Panc1 (cell line): Measurements from ENCODE around the gene PLCD3.

ENCODE experiments used
- POLR2AphosphoS5 ChIP-seq: IDR thresholded peaks from 2 replicates; pipeline ENCODE4 v1.6.1; 2012; ENCODE audit warnings: mild to moderate bottlenecking, low read depth, low read length, moderate library complexity
- TF ChIP-seq, protein P1 (sequence below), 2 experiments: IDR thresholded peaks; 2 replicates each; pipeline ENCODE4 v1.6.1; 2011 to 2012; ENCODE audit warnings: low read depth in 2 of 2, control low read depth in 1 of 2, low read length in 1 of 2, mild to moderate bottlenecking in 1 of 2, moderate library complexity in 1 of 2; ENCODE audit not compliant: insufficient read depth in 1 of 2
- TF ChIP-seq, protein P2 (sequence below): fragments of 450-650 bp; IDR thresholded peaks from 2 replicates; pipeline ENCODE4 v1.5.1; 2017; ENCODE audit warnings: mild to moderate bottlenecking

DNA sequence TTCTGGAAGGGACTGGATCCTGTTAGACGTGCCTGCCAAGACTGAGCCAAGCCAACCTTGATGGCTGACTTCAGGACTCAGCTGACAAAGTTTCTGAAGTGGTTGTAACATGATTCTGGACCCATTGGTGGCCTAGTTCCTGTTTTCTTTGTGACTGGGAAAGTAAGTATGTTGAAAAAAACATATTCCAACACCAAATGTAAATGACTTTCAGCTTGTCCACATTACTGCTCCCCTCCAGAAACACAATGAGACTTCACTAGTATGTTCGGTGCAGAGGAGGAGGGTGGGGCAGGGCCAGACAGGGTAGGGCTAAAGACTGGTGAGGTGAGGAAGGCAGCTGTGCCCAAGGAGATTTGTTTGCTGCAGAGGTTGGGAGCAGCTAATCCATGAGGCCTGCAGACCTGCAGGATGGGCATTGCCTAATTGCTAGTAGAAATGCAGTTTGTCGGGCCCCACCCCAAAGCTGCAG lies 44.8 kb downstream of the PLCD3 start:
- TF ChIP-seq, protein P1, sequence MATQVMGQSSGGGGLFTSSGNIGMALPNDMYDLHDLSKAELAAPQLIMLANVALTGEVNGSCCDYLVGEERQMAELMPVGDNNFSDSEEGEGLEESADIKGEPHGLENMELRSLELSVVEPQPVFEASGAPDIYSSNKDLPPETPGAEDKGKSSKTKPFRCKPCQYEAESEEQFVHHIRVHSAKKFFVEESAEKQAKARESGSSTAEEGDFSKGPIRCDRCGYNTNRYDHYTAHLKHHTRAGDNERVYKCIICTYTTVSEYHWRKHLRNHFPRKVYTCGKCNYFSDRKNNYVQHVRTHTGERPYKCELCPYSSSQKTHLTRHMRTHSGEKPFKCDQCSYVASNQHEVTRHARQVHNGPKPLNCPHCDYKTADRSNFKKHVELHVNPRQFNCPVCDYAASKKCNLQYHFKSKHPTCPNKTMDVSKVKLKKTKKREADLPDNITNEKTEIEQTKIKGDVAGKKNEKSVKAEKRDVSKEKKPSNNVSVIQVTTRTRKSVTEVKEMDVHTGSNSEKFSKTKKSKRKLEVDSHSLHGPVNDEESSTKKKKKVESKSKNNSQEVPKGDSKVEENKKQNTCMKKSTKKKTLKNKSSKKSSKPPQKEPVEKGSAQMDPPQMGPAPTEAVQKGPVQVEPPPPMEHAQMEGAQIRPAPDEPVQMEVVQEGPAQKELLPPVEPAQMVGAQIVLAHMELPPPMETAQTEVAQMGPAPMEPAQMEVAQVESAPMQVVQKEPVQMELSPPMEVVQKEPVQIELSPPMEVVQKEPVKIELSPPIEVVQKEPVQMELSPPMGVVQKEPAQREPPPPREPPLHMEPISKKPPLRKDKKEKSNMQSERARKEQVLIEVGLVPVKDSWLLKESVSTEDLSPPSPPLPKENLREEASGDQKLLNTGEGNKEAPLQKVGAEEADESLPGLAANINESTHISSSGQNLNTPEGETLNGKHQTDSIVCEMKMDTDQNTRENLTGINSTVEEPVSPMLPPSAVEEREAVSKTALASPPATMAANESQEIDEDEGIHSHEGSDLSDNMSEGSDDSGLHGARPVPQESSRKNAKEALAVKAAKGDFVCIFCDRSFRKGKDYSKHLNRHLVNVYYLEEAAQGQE (IDR thresholded peaks at IDR 0.05; ENCODE audit: insufficient read depth in 1 of 2, low read depth in 2 of 2, low read length in 1 of 2) = no peak
- TF ChIP-seq, protein P2, sequence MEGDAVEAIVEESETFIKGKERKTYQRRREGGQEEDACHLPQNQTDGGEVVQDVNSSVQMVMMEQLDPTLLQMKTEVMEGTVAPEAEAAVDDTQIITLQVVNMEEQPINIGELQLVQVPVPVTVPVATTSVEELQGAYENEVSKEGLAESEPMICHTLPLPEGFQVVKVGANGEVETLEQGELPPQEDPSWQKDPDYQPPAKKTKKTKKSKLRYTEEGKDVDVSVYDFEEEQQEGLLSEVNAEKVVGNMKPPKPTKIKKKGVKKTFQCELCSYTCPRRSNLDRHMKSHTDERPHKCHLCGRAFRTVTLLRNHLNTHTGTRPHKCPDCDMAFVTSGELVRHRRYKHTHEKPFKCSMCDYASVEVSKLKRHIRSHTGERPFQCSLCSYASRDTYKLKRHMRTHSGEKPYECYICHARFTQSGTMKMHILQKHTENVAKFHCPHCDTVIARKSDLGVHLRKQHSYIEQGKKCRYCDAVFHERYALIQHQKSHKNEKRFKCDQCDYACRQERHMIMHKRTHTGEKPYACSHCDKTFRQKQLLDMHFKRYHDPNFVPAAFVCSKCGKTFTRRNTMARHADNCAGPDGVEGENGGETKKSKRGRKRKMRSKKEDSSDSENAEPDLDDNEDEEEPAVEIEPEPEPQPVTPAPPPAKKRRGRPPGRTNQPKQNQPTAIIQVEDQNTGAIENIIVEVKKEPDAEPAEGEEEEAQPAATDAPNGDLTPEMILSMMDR = no peak
- no peak for TF ChIP-seq POLR2AphosphoS5
